NCI-H82 treated with DMSO at 0.1 percent for 48 hours (cell line): Measurements from ENCODE around the gene METTL14.
A peak's percentile ranks its signal among the peaks of the same experiment; 100 is the strongest.
"Not testable (repeated sequence)": the region's sequence is repeated elsewhere in the genome, so short reads cannot be mapped to it uniquely, and the experiment has no call there.

Source experiments
- DNase-seq: peaks from one replicate; lab custom pipeline; 2025; ENCODE audit not compliant: unreplicated experiment; lab: John Stamatoyannopoulos, UW

METTL14 gene

DNA sequence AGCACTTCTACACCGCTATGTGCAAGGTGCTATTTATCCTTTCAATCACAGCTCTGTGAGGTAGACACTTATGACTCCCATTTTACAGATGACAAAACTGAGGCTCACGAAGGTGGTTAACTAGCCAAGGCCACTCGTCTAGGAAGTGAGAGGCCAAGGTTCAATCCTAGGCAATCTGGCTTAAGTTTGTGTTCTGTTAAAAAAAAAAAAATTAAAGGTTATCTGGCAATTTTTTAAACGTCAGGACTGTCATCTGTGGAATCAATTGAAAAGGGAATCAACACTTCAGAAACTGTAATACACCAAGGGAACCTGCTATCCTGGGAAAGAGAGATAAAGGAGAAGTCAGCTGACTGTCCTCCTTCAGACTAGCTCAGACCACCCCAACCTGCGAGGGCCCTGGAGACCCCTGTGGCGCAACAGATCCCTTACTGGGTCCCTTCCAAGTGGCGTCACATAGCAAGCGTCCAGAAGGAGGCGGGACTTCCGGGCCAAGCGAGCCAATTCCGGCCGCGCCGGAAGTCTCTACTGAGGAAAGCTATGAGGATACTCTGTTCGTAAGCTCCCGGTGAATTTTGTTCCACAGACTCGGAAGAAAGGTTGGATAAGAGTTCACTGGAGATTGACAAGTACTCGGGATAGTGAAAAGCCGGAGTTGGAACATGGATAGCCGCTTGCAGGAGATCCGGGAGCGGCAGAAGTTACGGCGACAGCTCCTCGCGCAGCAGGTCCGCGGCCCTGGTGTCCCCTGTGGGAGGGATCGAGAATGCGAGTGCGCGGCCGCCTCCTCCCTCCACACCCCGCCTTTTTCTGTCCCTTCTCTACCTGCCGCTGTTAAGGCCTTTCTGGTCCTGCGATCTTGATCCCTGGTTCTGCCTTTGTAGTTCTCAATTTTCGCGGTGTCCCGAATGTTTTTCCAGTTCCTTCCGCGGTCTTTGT lies at the start of gene METTL14:
TSS of gene METTL14 (plus strand) at position 520 of the 939 bp plus-strand sequence. CDS start at position 663, 143 bp downstream.
- DNase-seq, result peak; percentile 48

DNA sequence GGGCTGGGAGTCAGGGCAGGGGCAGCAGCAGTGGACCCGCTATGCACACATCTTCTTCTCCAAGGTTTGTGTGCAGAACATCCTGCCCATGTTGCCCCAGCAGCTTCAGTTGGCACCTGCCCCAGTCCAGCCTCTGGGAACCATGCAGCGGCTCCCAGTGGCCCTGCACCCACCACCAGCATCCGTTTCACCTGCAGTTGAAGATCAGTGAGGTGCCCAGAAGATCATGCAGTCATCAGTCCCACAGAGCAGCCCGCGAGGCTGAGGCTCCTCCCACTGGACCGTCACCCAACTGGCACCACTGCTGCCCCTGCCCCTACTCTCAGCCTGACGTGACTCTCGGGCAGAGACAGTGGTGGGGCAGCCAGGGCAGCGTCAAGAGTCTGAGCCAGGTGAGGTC lies 49.1 kb upstream of the METTL14 start:
- not testable (repeated sequence) for DNase-seq

DNA sequence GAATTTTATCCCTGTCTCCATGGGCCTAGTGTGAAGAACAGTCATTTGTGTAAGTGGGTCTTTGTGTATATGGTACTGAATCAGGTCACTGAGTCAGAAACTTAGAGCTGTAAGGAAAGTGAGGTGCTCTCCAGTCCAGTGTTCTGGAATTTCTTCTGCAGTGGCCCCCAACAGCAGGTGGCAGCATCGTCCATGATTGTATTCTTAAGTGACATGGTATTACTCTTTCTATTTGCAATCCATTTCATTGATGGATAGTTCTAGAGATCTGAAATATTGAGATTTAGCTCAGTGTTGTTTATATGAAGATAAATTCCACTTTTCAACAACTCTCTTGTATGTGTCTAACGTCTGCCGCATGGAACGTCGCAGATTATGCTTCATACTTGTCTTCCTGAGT lies 20.5 kb upstream of the METTL14 start:
- DNase-seq, result not testable (repeated sequence)

DNA sequence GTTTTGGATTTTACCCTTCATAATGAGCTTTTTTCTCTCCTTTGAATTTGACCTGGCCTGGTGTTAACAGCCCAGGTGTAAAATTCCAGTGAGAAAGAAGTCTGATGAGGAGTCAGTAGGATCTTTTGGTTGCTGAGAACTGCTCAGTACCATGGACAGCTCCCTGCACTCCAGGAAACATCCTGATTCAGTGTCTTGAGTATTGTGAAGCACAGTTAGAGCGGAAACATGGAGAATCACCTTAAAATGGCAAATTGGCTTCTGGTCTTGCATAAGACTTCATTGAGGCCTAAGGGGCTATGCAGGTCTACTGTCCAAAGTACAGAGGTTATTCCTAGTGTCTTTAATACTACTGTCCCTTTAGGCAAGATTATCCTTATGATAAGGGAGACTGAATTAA lies 16.0 kb upstream of the METTL14 start:
- DNase-seq, result not testable (repeated sequence)

DNA sequence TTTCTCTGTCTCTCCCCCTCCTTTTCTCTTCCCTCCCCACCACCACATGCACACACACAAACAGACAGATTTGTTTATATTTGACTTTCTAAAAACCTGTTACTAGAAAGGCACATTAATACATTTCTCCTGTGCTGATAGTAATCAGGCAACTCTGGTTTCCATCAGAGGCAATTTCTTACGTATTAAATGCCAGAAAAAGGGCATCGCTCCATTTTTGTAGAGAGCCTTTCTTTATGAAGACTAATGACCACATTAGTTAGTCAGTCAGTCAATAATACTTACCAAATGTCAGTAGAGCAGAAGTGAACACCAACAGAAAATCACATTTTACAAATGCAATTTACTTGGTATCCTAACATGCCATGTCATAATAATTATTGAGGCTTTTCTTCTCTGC lies 14.2 kb upstream of the METTL14 start:
- DNase-seq, result not testable (repeated sequence)

DNA sequence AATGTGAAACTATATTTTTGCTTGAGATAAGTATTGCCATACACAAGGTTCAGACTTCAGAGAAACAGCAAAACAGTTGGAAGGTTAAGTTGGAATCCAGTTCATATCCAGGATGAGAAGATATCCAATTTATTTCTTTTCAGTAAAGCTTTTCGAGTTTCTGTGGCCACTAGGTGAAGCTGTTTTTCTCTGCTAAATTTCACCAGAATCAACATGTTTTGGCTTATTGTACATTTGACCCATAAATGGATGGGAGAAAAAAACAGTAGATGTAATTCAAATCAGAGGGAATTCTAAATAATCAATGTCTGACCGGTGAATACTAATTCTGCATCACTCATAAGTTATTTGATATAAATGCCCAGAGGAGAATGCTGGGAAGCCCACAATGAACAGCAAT lies 9.1 kb upstream of the METTL14 start:
- no peak for DNase-seq

DNA sequence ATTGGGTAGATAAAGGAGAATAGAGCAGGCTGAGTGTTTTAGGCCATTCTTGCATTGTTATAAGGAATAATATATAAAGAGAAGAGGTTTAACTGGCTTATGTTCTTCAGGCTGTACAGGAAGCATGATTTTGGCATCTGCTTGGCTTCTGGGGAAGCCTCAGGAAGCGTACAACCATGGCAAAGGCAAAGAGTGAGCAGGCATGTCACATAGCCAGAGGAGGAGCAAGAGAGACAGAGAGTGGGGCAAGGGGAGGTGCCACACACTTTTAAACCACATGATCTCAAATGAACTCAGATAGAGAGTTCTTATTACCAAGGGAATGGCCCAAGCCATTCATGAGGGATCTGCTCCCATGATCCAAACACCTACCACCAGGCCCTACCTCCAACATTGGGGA lies 4.4 kb upstream of the METTL14 start:
- no peak for DNase-seq

DNA sequence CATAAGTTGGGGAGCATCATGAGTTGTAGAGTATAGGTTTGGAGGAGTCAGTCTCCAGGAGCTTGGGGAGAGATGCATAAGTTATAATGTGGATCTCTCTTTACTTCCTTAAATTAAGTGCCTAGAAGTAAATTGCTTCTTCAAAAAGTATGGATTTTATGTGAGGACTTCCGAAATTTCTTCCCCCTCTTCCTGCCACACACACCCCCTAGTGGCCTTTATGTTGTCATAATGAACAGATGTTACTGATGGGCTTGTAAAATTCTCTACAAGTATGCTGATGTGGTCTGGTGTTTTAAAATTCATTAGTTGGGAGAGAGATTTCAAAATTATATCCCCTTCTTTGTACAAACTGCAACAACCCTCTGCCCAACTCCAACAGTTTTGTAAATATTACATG lies 2.3 kb upstream of the METTL14 start:
- DNase-seq, result no peak

DNA sequence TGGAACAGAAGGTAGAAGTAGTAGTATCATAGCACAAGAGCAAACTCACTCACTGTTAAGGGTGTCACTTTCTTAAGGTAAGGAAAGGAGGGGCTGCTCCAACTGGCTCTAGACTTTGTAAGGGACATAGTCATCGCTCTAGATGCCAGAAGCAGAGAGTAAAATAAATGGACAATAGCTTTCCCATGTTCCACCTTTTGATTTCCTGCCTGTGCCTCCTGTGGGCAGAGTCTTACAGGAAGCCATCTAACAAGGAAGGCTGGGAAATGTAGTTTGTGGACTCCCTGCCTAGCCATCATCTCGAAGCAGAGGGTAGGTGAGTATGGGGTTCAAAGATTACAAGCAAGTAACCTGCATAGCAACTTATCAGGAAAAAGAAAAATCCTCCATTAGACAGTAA lies 1.7 kb upstream of the METTL14 start:
- no peak for DNase-seq

DNA sequence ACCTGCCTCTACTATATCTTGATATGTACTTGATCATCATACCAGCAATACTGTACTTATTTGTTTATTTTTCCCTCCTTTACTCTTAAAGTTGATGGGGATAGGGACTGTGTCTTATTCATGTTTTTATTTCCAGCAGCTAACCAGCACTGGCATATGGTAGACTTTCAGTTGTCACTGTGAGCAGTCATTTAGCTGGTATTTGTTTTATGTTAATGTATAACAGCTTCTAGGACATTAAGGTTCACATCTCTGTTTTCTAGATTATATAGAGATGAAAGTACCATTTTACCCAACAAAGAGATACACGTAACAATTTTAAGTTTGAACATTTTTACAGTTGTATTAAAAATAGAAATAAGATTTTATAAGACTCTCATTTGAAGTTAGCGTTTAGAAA lies 17.9 kb downstream of the METTL14 start:
- no peak for DNase-seq

DNA sequence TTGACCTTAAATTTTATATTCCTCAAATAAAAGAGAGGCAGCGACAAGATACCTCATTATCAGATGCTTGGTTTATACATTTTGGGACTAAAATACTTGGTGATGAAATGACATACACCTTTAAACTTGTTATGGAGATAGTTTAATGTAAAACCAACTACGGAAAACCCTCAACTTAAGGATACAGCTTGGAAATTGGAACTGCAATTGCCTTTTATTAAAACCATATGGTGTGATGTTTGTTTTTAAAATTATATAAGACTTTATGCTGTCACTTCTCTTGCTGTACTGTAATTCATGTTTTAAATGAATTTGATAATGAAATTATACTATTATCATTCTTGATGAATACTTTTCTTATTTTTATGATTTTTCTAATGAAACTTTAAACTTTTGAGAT lies 25.9 kb downstream of the METTL14 start:
- no peak for DNase-seq

DNA sequence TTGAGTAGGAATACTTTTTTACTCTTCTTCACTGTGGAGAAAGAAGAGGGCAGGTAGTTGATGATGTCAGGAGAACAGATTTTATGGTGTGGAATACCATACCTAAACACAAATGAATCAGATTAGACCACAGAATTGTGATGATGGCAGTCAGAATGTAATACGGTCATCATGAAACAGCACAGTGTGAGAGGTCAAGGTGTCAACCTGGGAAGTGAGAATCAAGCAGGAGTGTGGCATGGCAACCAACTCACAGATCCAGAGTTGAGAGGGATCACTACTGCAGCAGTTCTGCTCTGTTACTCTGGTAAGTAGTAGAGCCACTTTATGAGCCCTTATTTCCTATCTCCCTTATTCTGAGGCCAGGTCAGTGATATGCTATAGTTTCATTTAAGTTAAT lies 27.7 kb downstream of the METTL14 start:
- no peak for DNase-seq

DNA sequence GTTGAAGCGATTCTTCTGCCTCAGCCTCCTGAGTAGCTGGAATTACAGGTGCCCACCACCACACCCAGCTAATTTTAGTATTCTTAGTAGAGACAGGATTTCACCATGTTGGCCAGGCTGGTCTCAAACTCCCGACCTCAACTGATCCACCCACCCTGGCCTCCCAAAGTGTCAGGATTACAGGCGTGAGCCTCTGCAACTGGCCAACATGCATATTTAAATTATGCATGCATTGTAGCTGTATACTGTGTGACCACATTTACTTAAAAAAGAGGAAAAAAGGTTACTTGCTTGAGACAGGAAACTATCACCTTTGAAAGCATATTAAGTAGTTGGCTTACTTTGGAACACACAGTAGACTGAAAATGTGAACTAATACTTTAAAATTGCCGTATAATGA lies 29.5 kb downstream of the METTL14 start:
- DNase-seq, result no peak

DNA sequence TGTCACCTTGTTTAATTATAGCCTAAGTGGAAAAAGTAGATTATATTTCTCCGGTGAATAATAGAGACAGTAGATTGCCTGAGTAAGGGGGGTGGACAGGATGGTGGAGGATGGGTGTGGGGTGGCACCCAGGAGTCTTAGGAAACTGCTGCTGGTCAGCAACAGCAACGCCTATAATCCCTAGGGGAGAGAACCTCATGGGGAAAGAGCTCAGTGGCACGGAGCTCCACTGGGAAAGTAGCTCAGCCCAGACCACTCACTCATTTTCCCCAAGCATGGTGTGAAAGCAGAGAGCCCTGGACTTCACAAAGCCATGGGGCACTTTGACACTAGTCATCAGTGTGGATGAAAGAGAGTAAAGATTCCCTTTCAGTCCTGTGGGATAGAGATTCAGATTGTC lies 31.1 kb downstream of the METTL14 start:
- no peak for DNase-seq

DNA sequence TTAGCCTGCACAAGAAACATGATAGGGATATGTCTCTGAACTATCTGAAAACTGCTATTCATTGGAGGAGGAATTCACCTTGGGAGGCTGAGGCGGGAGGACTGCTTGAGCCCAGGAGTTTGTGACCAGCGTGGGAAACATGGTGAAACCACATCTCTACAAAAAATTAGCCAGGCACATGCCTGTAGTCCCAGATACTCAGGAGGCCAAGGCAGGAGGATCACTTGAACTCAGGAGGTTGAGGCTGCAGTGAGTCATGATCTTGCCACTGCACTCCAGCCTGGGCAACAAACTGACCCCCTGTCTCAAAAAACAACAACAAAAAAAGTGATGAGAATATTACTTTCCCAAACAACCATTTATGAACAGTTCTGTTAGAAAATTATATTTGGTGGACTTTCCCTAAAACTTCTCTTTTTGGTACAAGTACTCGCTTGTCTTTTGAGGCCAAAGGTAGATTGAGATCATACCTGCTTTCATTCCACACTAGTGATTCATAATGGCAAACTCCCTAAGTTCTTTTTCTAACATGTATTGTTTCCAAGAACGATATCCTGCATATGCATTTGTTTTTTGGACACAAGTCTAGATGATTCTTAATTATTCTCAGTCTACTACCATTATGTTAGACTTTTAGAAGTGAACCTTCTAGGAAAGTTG lies 33.4 kb downstream of the METTL14 start:
- DNase-seq, result no peak

DNA sequence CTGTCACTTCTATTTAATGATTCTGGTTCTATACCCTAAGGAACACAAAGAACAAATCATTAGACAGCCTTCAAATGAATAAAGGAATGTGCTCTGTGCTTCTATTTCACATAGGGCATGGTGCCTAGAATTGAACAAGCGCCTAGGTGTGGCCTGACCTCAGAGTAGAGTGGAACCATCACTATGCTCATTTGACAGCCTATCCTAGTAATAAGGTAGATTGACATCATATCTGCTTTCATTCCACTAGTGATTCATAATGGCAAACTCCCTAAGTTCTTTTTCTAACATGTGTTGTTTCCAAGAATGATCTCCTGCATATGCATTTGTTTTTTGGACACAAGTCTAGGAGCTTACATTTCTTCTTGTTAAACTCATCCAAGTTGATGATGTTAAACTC lies 36.6 kb downstream of the METTL14 start:
- no peak for DNase-seq

DNA sequence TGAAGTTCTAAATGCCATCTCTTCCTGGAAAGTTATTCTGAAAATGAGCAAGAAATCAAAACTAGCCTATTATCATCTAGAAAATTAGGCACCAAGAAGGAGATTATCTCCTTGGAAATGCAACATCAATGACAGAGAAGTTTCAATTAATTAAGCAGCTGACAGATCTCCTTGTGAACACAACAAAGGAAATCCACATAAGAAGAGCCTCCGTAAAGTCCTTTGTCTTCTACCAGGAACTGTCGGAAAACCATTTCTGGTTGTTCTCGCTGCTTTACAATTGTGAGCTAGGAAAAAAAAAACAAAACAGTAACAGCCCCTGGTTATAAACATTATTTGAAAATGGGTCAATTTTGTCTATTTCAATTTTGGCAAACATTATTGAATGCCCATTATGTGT lies 38.2 kb downstream of the METTL14 start:
- DNase-seq, result no peak

DNA sequence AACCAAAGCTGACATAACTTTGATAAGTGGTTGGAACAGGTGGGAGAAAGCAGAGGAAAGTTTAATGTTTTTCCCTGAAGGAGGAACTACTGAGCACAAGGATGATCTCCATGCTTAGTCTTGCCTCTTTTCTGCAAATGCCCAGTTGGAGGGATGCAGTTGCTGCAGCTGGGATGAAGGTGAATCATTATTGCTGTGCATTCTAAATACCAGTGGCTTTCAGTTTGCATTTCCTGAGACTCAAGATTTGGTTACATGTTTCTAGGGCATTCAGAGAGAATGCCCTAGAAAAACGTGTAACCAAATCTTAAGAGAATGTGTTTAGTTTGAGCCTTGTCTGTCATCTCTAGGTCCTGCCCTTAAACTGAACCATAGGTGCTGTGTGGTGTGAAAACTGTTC lies 42.2 kb downstream of the METTL14 start:
- no peak for DNase-seq

DNA sequence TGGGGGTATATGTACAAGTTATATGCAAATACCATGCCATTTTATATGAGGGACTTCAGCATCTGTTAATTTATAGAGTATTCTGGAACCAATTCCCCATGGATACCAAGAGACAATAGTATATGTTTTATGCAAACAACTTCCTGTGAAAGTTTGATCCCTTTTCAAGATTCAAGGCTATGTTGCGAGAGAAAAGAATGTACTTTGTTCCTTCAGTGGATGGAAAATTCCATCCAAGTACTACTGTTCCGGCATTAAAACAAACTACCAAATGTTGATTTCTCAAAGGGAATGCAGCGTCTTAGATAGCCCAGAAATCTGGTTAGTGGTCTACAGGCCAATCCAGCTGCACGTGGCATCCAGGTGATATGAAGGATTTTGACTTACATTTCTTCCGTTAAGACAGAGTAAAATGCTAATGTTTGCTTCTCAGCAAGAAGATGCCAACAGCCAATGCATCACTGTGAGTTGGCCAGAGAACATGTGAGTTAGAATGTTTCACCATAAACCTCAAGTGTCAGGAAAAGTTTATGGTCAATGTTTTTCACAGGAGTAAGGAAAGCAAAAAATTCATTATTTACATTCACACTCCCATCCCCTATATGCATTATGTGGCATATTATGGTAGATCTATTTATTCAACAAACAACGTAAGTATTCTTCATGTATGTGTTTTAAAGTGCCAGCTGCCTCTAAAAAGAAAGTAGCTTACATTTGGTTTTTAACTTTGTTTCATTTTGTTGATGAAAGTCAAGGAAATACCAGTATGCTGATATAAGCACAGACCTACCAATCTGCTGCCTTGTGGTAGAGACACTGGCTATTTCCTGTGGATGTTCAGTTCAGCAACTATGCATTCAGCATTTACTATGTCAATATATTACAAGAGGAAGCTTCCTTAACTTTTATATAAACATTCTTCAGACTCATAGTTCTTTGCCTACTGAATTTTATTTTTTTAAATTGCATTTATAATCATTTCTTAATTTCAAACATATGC lies 44.4 kb downstream of the METTL14 start:
- DNase-seq, result no peak

DNA sequence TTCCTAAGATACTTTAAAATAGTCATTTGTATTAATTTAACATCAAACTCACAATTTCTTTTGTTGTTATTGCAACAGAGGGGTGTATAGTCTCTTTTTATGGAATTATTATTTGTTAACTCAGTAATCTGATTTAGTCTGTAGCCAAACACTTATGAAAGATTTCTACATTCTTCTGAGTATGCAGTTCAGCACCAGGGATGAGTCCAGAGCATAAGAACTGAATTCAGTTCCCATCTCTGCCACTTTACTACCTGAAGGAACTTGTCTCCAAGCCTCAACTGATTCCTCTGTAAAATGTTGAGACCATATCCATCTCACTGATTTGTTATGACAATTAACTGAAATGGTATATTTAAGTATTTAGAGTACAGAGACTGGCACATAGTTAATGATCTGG lies 45.5 kb downstream of the METTL14 start:
- DNase-seq, result no peak
